ENCODE data around the gene RPTOR. TPM values are rescaled to one million over a fixed set of nuclear protein-coding genes. Genes with fewer than 3 reads are reported as not detected.

RPTOR gene
- total and polyA plus RNA-seq, 2 donors (not counting 3 experiments of a cell fraction or from before 2014, with no cell fraction given): 10.7 to 41.8 TPM

DNA sequence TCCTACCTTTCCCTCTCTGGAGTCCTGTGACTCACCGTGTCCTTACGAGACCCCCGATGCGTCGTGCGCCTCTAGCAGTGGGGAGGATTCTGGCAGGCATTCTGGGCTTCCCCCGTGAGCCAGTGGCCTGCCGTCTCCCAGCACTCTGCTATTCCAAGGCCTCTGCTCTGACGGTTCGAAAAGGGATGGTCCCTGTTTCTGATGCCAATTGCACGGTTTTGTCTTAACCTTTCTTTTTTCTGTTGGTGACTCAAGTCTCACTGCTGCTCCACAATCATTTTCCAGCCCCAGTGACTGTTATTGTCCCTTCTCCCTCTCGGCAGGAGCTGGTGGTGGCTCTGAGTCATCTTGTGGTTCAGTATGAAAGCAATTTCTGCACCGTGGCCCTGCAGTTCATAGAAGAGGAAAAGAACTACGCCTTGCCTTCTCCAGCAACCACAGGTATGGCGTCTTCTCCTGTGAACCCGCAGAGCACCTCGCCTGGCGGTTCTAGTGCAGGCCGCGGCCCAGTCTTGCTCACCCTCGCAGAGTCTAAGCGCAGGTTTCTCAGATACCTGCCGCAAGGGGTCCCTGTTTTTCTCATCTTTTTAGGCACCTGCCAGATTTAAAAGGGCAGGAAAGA, 346.9 kb downstream of the RPTOR start:
- peak overlapping the region; percentile 51 for H3K9ac ChIP-seq (replicated peaks; ENCODE audit: extremely low read depth, insufficient read depth, low read length)
- H4K20me1 ChIP-seq (replicated peaks; ENCODE audit: control insufficient read depth, extremely low read depth, insufficient read depth, low read length): no peaks in the 10 kb centered on the region
- H3K9me1 ChIP-seq (replicated peaks; ENCODE audit: control insufficient read depth, extremely low read depth, insufficient read depth, low read length): no peaks in the 10 kb centered on the region
- peak overlapping the region; percentile 79 for H3K27ac ChIP-seq (ENCODE audit: insufficient read depth, low read depth, low read length)
- no peak overlapping the region for H3K4me3 ChIP-seq (replicated peaks in 1 of 3; ENCODE audit: insufficient read depth in 1 of 3, low read depth in 1 of 3, low read length in 3 of 3)
- DNase-seq (ENCODE audit: low read depth, low spot score) (peak; percentile 74), FAIRE-seq (no peak)
- H2AFZ ChIP-seq (ENCODE audit: low read depth, low read length): no peak overlapping the region
- peaks cover 0 to 7% of the 10 kb centered on the region in 2 experiments for H3K36me3 ChIP-seq (ENCODE audit: control insufficient read depth in 2 of 2, extremely low read depth in 1 of 2, insufficient read depth in 2 of 2, low read length in 2 of 2)
- BruUV-seq (replicated peaks): TSS peak; percentile 69
- peaks cover 28% of the 10 kb centered on the region for H3K4me1 ChIP-seq (ENCODE audit: control insufficient read depth, extremely low read depth, insufficient read depth, low read length)
- ChIA-PET CTCF (interaction anchor here (0.6 to 4.0 kb wide), 10 partner anchors 9 to 464 kb away, joined by 3 to 24 read pairs (median 6); no protein-coding TSS in a partner anchor), POLR2A (interaction anchor here (0.5 kb wide), 1 partner anchor 671 kb away, joined by 3 read pairs; the partner anchor contains the start of genes SGSH and SLC26A11)
- no peaks in the 10 kb centered on the region for H3K79me2 ChIP-seq (ENCODE audit: control insufficient read depth, insufficient read depth, low read length)
- no peaks in the 10 kb centered on the region for H3K27me3 ChIP-seq (ENCODE audit: control insufficient read depth in 2 of 2, insufficient read depth in 2 of 2, low read length in 2 of 2)
- H3K4me2 ChIP-seq (ENCODE audit: insufficient read depth, low read length): peak overlapping the region; percentile 28
- dilution Hi-C loops (cut with MboI; ENCODE audit: extremely low pct_ligation_motif_present, low sequenced_read_pairs) (no loop called here), intact Hi-C loops (cut with micrococcal nuclease) (loop anchor here (1.0 kb wide), 7 partner anchors 10 to 437 kb away; no protein-coding TSS in a partner anchor)
- H3K9me3 ChIP-seq (replicated peaks; ENCODE audit: control insufficient read depth, insufficient read depth, low read length): no peaks in the 10 kb centered on the region
- TF ChIP-seq POLR2AphosphoS5 (IDR thresholded peaks at IDR 0.05; ENCODE audit: insufficient read depth, low read depth, low read length) (no peak), JUN (IDR thresholded peaks at IDR 0.05; ENCODE audit: borderline replicate concordance, insufficient read depth, insufficient read length, low read depth) (no peak), FOS (IDR thresholded peaks at IDR 0.05; ENCODE audit: borderline replicate concordance, insufficient read depth, low read length) (peak; percentile 60)
- TF ChIP-seq, protein P1, sequence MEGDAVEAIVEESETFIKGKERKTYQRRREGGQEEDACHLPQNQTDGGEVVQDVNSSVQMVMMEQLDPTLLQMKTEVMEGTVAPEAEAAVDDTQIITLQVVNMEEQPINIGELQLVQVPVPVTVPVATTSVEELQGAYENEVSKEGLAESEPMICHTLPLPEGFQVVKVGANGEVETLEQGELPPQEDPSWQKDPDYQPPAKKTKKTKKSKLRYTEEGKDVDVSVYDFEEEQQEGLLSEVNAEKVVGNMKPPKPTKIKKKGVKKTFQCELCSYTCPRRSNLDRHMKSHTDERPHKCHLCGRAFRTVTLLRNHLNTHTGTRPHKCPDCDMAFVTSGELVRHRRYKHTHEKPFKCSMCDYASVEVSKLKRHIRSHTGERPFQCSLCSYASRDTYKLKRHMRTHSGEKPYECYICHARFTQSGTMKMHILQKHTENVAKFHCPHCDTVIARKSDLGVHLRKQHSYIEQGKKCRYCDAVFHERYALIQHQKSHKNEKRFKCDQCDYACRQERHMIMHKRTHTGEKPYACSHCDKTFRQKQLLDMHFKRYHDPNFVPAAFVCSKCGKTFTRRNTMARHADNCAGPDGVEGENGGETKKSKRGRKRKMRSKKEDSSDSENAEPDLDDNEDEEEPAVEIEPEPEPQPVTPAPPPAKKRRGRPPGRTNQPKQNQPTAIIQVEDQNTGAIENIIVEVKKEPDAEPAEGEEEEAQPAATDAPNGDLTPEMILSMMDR (IDR thresholded peaks at IDR 0.05; ENCODE audit: extremely low read depth in 1 of 2, insufficient read depth in 1 of 2, low read depth in 1 of 2, low read length in 2 of 2): no peak

Data from endothelial cell of umbilical vein (primary cell).